GM23248 (cell line): ENCODE data around the gene TRIM36. TPM values are rescaled to one million over a fixed set of nuclear protein-coding genes. Genes with fewer than 3 reads are reported as not detected.

ENCODE experiments used
- DNase-seq: peaks from one replicate; pipeline ENCODE4 v3.0.0-alpha.2; 2015
- H2AFZ ChIP-seq: fragments of 200-600 bp; sonication (generic); 2 replicates; pipeline ENCODE4 v1.6.1; 2016; ENCODE audit warnings: antibody characterized with exemption
- H3F3A ChIP-seq: fragments of 200-600 bp; sonication (generic); 2 replicates; pipeline ENCODE4 v1.6.1; 2016; ENCODE audit warnings: mild to moderate bottlenecking, antibody characterized with exemption, mixed run types; ENCODE audit not compliant: insufficient read depth
- H3K27ac ChIP-seq: fragments of 200-600 bp; sonication (generic); 2 replicates; pipeline ENCODE4 v1.5.1; 2016; ENCODE audit warnings: mild to moderate bottlenecking
- H3K27me3 ChIP-seq: fragments of 200-600 bp; sonication (generic); replicated peaks from 2 replicates; pipeline ENCODE4 v1.6.1; 2016; ENCODE audit warnings: mild to moderate bottlenecking; ENCODE audit not compliant: insufficient read depth
- H3K36me3 ChIP-seq: fragments of 200-600 bp; sonication (generic); 2 replicates; pipeline ENCODE4 v1.6.1; 2016; ENCODE audit warnings: low read depth, mild to moderate bottlenecking
- H3K4me1 ChIP-seq: fragments of 200-600 bp; sonication (generic); 2 replicates; pipeline ENCODE4 v1.6.1; 2016; ENCODE audit warnings: mild to moderate bottlenecking; ENCODE audit not compliant: insufficient read depth
- H3K4me2 ChIP-seq: fragments of 200-600 bp; sonication (generic); one replicate; pipeline ENCODE4 v1.6.1; 2016; ENCODE audit warnings: mild to moderate bottlenecking; ENCODE audit not compliant: unreplicated experiment
- H3K4me3 ChIP-seq: fragments of 200-600 bp; sonication (generic); 2 replicates; pipeline ENCODE4 v1.5.1; 2016; ENCODE audit warnings: mild to moderate bottlenecking
- H3K79me2 ChIP-seq: fragments of 200-600 bp; sonication (generic); 2 replicates; pipeline ENCODE4 v1.6.1; 2016; ENCODE audit warnings: mild to moderate bottlenecking; ENCODE audit not compliant: insufficient read depth
- H3K9ac ChIP-seq: fragments of 200-600 bp; sonication (generic); 2 replicates; pipeline ENCODE4 v1.6.1; 2016; ENCODE audit warnings: mild to moderate bottlenecking
- H3K9me2 ChIP-seq: fragments of 200-600 bp; sonication (generic); 2 replicates; pipeline ENCODE4 v1.6.1; 2016; ENCODE audit warnings: mixed run types, mild to moderate bottlenecking, moderate library complexity; ENCODE audit not compliant: insufficient read depth
- H3K9me3 ChIP-seq: fragments of 200-600 bp; sonication (generic); one replicate; pipeline ENCODE4 v1.6.1; 2017; ENCODE audit warnings: low read depth
- H4K20me1 ChIP-seq: fragments of 200-600 bp; sonication (generic); 2 replicates; pipeline ENCODE4 v1.6.0; 2016; ENCODE audit not compliant: insufficient read depth
- EZH2 ChIP-seq: fragments of 200-600 bp; sonication (generic); IDR thresholded peaks from 2 replicates; pipeline ENCODE4 v1.6.1; 2018; ENCODE audit warnings: antibody characterized with exemption, mild to moderate bottlenecking; ENCODE audit not compliant: insufficient read depth, poor library complexity, severe bottlenecking
- EZH2phosphoT487 ChIP-seq: fragments of 200-600 bp; sonication (generic); IDR thresholded peaks from 2 replicates; pipeline ENCODE4 v1.6.1; 2018; ENCODE audit warnings: antibody characterized with exemption, moderate library complexity, mild to moderate bottlenecking, low read depth; ENCODE audit not compliant: insufficient read depth
- WGBS, 2 experiments: methylation state at CpG; one replicate each; pipeline ENCODE4 v1.1.6; 2015 to 2017; ENCODE audit warnings: low lambda C conversion rate in 2 of 2, low coverage in 1 of 2; ENCODE audit errors: missing lambda C conversion rate in 2 of 2; 5-methylcytosine and 5-hydroxymethylcytosine counted together
- in situ Hi-C: fragments of 300-500 bp; cut with MboI; formaldehyde crosslinking; loops from 2 replicates; pipeline ENCODE4 v1.15.0; 2020
- polyA plus RNA-seq: library from polyadenylated mRNA; unstranded; fragments of >200 nt; fragmentation: Nextera tagmentation; extraction: Ambion mirVana; gene quantifications from 2 replicates; pipeline ENCODE4 v1.2.1, GENCODE V29; 2016
- total RNA-seq: library from RNA; depleted of rRNA; stranded (reverse); fragments of >200 nt; shearing (Covaris generic); gene quantifications from 2 replicates; pipeline ENCODE4 v1.2.3, GENCODE V29; 2014

Gene TRIM36
- total and polyA plus RNA-seq, 2 experiments from 2014 or later = not detected

DNA sequence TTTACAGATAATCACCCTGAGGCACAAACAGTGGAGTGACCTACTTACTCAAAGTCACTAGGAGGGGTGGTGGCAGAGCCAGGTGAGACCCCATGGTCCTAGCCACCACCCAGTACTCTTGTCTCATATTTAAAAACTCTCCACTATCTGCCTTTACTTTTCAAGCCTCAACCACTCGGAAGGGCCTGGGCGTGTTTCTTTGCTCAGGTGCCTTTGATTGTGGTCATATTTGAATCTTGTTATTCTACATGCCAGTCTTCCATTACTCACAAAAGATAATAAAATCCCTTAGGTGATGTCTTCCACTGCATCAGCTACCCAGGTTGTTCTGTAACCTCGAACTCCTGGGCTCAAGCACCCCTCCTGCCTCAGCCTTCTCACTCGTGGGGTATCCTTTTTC, 20.7 kb upstream of the TRIM36 start:
- in situ Hi-C loops = no loop called here
- Histone ChIP-seq H3K27ac (no peak overlapping the region), H3K4me2 (no peak overlapping the region), H3K79me2 (no peaks in the 10 kb centered on the region), H3K36me3 (no peaks in the 10 kb centered on the region), H3K4me1 (no peaks in the 10 kb centered on the region), H3K9ac (no peak overlapping the region), H3K9me3 (no peaks in the 10 kb centered on the region), H4K20me1 (no peaks in the 10 kb centered on the region), H2AFZ (no peak overlapping the region), H3K4me3 (no peak overlapping the region), H3K27me3 (no peaks in the 10 kb centered on the region), H3F3A (no peaks in the 10 kb centered on the region), H3K9me2 (no peaks in the 10 kb centered on the region)
- no peak for TF ChIP-seq EZH2phosphoT487
- TF ChIP-seq EZH2 = no peak
- 70 to 74% methylated on average over 4 of the region's 4 CpGs for WGBS, 2 experiments
- DNase-seq = no peak

DNA sequence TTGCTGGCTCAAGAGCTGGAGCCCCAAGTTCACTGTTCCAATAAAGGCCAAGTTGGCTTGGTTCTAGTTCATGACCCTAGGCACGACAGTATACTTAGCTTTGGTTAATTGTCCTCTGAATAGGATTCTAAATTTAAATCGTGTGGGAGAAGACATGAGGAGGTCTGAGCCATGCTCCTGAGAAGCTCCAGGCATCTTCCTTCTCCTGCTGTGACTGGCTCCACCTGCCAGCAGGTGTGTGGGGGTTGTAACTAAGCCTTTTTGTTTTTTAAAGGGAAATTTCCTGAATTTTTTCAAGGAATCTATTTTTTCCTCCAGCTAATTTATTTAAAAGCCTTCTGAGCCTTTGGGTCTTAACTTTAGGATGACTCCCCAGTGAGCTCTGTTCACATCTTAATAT, 20.2 kb upstream of the TRIM36 start:
- H3K4me3 ChIP-seq = no peak overlapping the region
- no peaks in the 10 kb centered on the region for H3K9me2 ChIP-seq
- in situ Hi-C loops = no loop called here
- TF ChIP-seq EZH2 (no peak), EZH2phosphoT487 (no peak)
- WGBS, 2 experiments = 57 to 62% methylated on average over 2 of the region's 2 CpGs
- H3K79me2 ChIP-seq = no peaks in the 10 kb centered on the region
- H3F3A ChIP-seq = no peaks in the 10 kb centered on the region
- no peaks in the 10 kb centered on the region for H3K36me3 ChIP-seq
- no peak overlapping the region for H2AFZ ChIP-seq
- no peak overlapping the region for H3K4me2 ChIP-seq
- H3K27ac ChIP-seq = no peak overlapping the region
- no peaks in the 10 kb centered on the region for H4K20me1 ChIP-seq
- no peak for DNase-seq
- no peaks in the 10 kb centered on the region for H3K4me1 ChIP-seq
- no peak overlapping the region for H3K9ac ChIP-seq
- no peaks in the 10 kb centered on the region for H3K9me3 ChIP-seq
- H3K27me3 ChIP-seq = no peaks in the 10 kb centered on the region

DNA sequence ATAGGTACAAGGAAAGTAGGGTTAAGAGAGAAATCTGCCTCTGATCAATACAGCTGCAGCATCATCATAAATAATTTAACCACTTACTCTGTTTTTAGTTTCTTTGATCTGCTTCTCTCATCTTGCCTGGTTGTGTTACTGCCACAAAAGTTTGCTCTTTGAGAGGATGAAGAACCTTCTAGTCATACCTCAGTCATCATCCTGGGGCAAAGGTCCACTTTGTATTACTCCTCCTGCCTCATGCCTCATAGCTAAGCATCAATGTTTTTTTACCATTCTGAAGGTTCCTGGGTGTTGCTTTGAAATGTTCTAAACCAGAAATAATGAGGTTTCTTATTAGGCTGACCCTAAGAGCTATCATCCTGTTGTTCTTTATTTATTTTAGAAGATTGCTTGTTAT, 17.1 kb upstream of the TRIM36 start:
- no peak for TF ChIP-seq EZH2phosphoT487
- TF ChIP-seq EZH2 = no peak
- Histone ChIP-seq H2AFZ (no peak overlapping the region), H3F3A (no peaks in the 10 kb centered on the region), H3K4me3 (no peak overlapping the region), H3K27me3 (peaks cover 23% of the 10 kb centered on the region), H3K36me3 (no peaks in the 10 kb centered on the region), H3K9me2 (no peaks in the 10 kb centered on the region), H3K4me1 (no peaks in the 10 kb centered on the region), H3K79me2 (no peaks in the 10 kb centered on the region), H3K9me3 (no peaks in the 10 kb centered on the region), H3K9ac (no peak overlapping the region), H4K20me1 (no peaks in the 10 kb centered on the region), H3K4me2 (no peak overlapping the region), H3K27ac (no peak overlapping the region)
- DNase-seq = peak; percentile 32
- in situ Hi-C loops = no loop called here

DNA sequence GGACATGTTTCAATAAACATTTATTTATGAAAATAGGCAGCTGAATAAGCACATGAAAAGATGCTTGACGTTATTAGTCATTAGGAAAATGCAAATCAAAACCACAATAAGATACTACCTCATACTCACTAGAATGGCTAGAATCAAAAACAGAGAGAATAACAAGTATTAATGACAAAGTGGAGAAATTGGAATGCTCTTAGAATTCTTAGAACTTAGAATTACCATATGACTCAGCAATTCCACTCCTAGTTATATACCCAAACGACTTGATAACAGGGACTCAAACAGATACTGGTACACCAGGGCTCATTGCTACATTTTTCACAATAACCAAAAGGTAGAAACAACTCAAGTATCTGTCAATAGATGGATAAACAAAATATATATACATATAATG, 15.1 kb upstream of the TRIM36 start:
- Histone ChIP-seq H3K9ac (no peak overlapping the region), H3K36me3 (no peaks in the 10 kb centered on the region), H4K20me1 (no peaks in the 10 kb centered on the region), H3K27me3 (peaks cover 43% of the 10 kb centered on the region), H3K79me2 (no peaks in the 10 kb centered on the region), H3K4me3 (no peak overlapping the region), H3K4me1 (no peaks in the 10 kb centered on the region), H3F3A (no peaks in the 10 kb centered on the region), H3K9me2 (no peaks in the 10 kb centered on the region), H3K9me3 (no peaks in the 10 kb centered on the region), H2AFZ (no peak overlapping the region), H3K27ac (no peak overlapping the region), H3K4me2 (no peak overlapping the region)
- TF ChIP-seq EZH2phosphoT487 = no peak
- no peak for TF ChIP-seq EZH2
- WGBS, 2 experiments = 32 to 38% methylated on average over 2 of the region's 2 CpGs
- peak; percentile 29 for DNase-seq
- in situ Hi-C loops = no loop called here

DNA sequence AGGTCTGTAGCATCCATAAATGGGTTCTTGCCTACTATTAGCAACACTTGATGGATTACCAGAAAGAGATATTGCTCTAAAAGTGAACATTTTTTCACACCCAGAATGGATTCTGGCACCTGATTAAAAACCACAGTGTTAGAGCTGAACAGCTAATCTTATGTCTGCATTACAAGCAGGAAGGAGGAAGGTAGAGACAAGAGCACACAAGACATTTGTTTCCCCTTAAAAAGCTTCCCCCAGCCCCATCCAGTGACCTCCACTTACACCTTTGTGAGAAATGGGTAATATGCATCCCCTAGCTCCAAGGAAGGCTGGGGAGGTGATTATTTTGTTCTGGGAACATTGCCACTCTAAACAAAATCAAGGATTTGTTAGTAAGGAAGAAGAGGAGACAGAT, 12.0 kb upstream of the TRIM36 start:
- H3K4me3 ChIP-seq = no peak overlapping the region
- H3K4me2 ChIP-seq = no peak overlapping the region
- H4K20me1 ChIP-seq = no peaks in the 10 kb centered on the region
- no peaks in the 10 kb centered on the region for H3K9me3 ChIP-seq
- H3K36me3 ChIP-seq = no peaks in the 10 kb centered on the region
- peaks cover 70% of the 10 kb centered on the region for H3K27me3 ChIP-seq
- in situ Hi-C loops = no loop called here
- no peak overlapping the region for H2AFZ ChIP-seq
- no peak for TF ChIP-seq EZH2
- no peak overlapping the region for H3K9ac ChIP-seq
- no peaks in the 10 kb centered on the region for H3K9me2 ChIP-seq
- no peaks in the 10 kb centered on the region for H3K4me1 ChIP-seq
- no peaks in the 10 kb centered on the region for H3K79me2 ChIP-seq
- no peak for DNase-seq
- no peak overlapping the region for H3K27ac ChIP-seq
- no peaks in the 10 kb centered on the region for H3F3A ChIP-seq
